ENCODE data around the gene TMC8.

GRCh38 chr17:78134899-78135385, 4.4 kb downstream of the TMC8 start:
- TF ChIP-seq CTCF (conservative IDR thresholded peaks at IDR 0.05; ENCODE audit: low read depth, low read length): no peak
- TF ChIP-seq EZH2phosphoT487 (IDR thresholded peaks at IDR 0.05; ENCODE audit: borderline replicate concordance, low read length): no peak

Measured in PC-3 (cell line).